Liver (tissue), 3 donors: Measurements from ENCODE around the gene EPN3.

ENCODE experiments used
- ATF3 ChIP-seq: IDR thresholded peaks from 2 replicates; pipeline ENCODE4 v1.6.1; 2016; ENCODE audit warnings: antibody characterized with exemption
- CTCF ChIP-seq: fragments of 150-350 bp; IDR thresholded peaks from 2 replicates; pipeline ENCODE4 v1.5.1; 2017; ENCODE audit warnings: improper control_type of control experiment, low read depth, low read length; ENCODE audit not compliant: missing input control
- EGR1 ChIP-seq, 2 donors: IDR thresholded peaks; 2 replicates each; pipeline ENCODE4 v1.6.1; 2016 to 2018; ENCODE audit warnings: antibody characterized with exemption in 2 of 2, low read depth in 2 of 2
- FOXA2 ChIP-seq: IDR thresholded peaks from 2 replicates; pipeline ENCODE4 v1.6.1; 2016; ENCODE audit warnings: antibody characterized with exemption
- HNF4A ChIP-seq, 2 donors: conservative IDR thresholded peaks; 2 replicates each; pipeline ENCODE4 v1.6.1; 2016; ENCODE audit warnings: antibody characterized with exemption in 2 of 2, mild to moderate bottlenecking in 2 of 2
- JUND ChIP-seq, 2 donors: IDR thresholded peaks; 2 replicates each; pipeline ENCODE4 v1.6.1; 2016; ENCODE audit warnings: antibody characterized with exemption in 2 of 2
- MAX ChIP-seq: IDR thresholded peaks from 2 replicates; pipeline ENCODE4 v1.6.1; 2016; ENCODE audit warnings: antibody characterized with exemption
- NR2F2 ChIP-seq: IDR thresholded peaks from 2 replicates; pipeline ENCODE4 v1.6.1; 2016; ENCODE audit warnings: antibody characterized with exemption
- RAD21 ChIP-seq, 2 donors: IDR thresholded peaks; 2 replicates each; pipeline ENCODE4 v1.6.1; 2016; ENCODE audit warnings: antibody characterized with exemption in 2 of 2, mild to moderate bottlenecking in 2 of 2
- RXRA ChIP-seq, 2 donors: IDR thresholded peaks; 2 replicates each; pipeline ENCODE4 v1.6.1; 2017 to 2018; ENCODE audit warnings: antibody characterized with exemption in 2 of 2, mild to moderate bottlenecking in 1 of 2
- SP1 ChIP-seq: IDR thresholded peaks from 2 replicates; pipeline ENCODE4 v1.6.1; 2018; ENCODE audit warnings: antibody characterized with exemption, mild to moderate bottlenecking
- TAF1 ChIP-seq: conservative IDR thresholded peaks from 2 replicates; pipeline ENCODE4 v1.6.1; 2016; ENCODE audit warnings: antibody characterized with exemption, mild to moderate bottlenecking
- YY1 ChIP-seq: IDR thresholded peaks from 2 replicates; pipeline ENCODE4 v1.6.1; 2016; ENCODE audit warnings: antibody characterized with exemption, mild to moderate bottlenecking
- TF ChIP-seq, protein P1 (sequence below): IDR thresholded peaks from 2 replicates; pipeline ENCODE4 v1.6.1; 2016; ENCODE audit warnings: antibody characterized with exemption, mild to moderate bottlenecking
- donor health status: healthy.
- donor health status: healthy.

DNA sequence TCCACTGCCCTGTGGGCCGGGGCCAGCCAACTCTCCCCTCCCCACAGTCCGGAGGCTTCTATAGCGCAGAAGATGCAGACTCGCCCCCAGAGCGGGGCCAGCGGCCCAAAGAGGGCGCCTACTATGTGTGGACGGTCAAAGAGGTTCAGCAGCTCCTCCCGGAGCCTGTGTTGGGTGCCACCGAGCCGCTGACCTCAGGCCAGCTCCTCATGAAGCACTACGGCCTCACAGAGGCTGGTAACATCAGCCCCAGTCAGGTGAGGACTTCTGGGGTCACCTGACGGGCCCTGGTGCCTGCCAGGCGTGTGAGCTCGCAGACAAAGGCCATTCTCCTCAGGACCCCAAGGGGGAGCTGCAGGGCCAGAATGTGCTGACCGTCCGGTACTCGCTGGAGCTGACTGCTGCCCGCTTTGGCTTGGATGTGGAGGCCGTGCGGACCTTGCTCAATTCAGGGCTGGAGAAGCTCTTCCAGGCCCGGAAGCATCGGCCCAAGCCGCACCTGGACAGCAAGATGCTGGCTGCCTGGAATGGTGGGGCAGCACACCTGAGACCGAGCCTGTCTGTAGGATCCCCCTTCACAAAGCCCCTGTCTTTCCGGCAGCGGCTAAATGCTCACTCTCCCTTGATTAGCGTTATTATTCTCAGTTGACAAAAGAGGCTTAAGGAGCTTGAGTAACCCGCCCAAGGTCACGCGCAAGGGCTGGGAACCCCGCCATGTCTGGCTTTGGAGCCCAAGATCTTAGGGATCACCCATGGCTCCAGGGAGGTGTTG, 18.3 kb downstream of the EPN3 start:
- TF ChIP-seq CTCF (peak; percentile 82), RXRA (IDR thresholded peaks at IDR 0.05) (peak; percentile 41 to 56), RAD21 (IDR thresholded peaks at IDR 0.05) (peak; percentile 93 to 96), HNF4A (conservative IDR thresholded peaks at IDR 0.05) (peak; percentile 18 to 47), YY1 (no peak), EGR1 (IDR thresholded peaks at IDR 0.05; ENCODE audit: low read depth in 2 of 2) (no peak), TAF1 (no peak), ATF3 (no peak), NR2F2 (no peak), MAX (no peak), SP1 (peak; percentile 38), FOXA2 (no peak), JUND (IDR thresholded peaks at IDR 0.05) (no peak)
- TF ChIP-seq, protein P1, sequence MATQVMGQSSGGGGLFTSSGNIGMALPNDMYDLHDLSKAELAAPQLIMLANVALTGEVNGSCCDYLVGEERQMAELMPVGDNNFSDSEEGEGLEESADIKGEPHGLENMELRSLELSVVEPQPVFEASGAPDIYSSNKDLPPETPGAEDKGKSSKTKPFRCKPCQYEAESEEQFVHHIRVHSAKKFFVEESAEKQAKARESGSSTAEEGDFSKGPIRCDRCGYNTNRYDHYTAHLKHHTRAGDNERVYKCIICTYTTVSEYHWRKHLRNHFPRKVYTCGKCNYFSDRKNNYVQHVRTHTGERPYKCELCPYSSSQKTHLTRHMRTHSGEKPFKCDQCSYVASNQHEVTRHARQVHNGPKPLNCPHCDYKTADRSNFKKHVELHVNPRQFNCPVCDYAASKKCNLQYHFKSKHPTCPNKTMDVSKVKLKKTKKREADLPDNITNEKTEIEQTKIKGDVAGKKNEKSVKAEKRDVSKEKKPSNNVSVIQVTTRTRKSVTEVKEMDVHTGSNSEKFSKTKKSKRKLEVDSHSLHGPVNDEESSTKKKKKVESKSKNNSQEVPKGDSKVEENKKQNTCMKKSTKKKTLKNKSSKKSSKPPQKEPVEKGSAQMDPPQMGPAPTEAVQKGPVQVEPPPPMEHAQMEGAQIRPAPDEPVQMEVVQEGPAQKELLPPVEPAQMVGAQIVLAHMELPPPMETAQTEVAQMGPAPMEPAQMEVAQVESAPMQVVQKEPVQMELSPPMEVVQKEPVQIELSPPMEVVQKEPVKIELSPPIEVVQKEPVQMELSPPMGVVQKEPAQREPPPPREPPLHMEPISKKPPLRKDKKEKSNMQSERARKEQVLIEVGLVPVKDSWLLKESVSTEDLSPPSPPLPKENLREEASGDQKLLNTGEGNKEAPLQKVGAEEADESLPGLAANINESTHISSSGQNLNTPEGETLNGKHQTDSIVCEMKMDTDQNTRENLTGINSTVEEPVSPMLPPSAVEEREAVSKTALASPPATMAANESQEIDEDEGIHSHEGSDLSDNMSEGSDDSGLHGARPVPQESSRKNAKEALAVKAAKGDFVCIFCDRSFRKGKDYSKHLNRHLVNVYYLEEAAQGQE = no peak
